Activated CD4-positive, CD25-positive, alpha-beta regulatory T cell (primary cell): ENCODE results near the gene HRK.
A peak's percentile ranks its signal among the peaks of the same experiment; 100 is the strongest.

Experiments
- DNase-seq, 4 experiments: peaks; one replicate each; lab custom pipeline; 2025; lab: John Stamatoyannopoulos, UW

The HRK gene

GRCh38 chr12:116867523-116867922, 13.7 kb downstream of the HRK start:
- DNase-seq: no peak

GRCh38 chr12:116864371-116865160, 16.7 kb downstream of the HRK start:
- DNase-seq: no peak

DNA sequence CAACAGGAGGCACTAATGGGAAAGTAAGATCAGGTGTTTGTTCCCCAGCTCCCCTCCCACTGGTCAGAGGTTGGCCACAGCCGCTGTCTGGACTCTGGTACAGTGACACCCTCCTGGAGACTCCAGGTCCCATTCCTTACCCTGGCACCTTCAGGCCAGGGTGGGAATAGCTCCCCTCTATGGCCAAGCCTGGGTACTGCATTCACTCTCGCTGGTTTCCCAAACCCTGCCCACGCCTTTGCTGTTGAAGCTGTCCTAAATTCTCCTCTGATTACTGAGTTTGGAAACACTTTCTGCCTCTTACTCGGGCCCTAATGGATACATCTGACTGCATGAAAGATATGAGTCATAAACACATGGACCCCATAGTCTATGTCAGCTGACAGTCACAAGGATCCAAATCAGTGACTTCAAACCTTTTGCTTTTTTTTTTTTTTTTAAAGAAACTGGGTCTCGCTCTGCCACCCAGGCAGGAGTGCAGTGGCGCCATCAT, 17.9 kb downstream of the HRK start:
- no peak for DNase-seq

GRCh38 chr12:116862167-116862566, 19.1 kb downstream of the HRK start:
- DNase-seq: no peak

- DNase-seq: peak in 2 of 4 experiments; percentile 16 to 34
These were observed 19.9 kb downstream of the HRK start for GRCh38 chr12:116861320-116861719.

DNA sequence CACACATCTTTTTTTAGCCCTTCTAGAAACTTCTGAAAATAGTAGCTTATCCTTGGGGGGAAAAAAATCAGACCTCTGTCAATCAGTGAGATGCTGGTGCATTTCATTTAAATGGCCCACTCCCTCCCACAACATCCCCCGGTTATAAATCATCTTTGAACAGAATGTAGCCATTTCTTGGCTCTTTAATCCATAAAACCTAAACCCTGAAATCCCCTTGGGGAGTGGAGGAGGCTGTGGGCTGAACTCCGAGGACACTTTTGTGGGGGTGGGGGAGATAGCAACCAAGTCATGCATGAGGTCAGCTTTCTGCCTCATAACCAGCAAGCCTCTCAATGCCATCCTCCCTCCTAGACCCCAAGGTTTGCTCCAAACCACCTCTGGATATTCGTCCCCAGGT, 21.0 kb downstream of the HRK start:
- DNase-seq: no peak

GRCh38 chr12:116859079-116859478, 22.2 kb downstream of the HRK start:
- DNase-seq: no peak

DNA sequence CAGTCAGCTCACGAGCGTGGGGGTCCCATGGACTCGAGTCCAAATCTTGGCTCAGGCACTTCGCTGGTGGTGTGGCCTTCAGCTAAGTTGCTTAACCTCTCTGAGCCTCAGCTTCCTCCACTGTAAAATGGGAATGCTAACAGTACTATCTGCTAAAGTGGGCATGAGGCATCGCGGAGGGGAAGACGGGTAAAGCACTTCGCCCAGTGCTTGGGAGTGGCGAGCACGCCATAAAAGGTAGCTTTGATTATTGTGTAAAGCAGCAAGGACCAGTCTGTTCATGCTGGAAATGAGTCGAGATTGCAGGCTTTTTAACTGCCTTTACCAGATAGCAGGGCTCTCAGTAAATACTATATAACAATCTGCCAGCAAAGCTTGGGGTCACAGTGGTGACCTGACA, 24.5 kb downstream of the HRK start:
- DNase-seq: no peak

DNA sequence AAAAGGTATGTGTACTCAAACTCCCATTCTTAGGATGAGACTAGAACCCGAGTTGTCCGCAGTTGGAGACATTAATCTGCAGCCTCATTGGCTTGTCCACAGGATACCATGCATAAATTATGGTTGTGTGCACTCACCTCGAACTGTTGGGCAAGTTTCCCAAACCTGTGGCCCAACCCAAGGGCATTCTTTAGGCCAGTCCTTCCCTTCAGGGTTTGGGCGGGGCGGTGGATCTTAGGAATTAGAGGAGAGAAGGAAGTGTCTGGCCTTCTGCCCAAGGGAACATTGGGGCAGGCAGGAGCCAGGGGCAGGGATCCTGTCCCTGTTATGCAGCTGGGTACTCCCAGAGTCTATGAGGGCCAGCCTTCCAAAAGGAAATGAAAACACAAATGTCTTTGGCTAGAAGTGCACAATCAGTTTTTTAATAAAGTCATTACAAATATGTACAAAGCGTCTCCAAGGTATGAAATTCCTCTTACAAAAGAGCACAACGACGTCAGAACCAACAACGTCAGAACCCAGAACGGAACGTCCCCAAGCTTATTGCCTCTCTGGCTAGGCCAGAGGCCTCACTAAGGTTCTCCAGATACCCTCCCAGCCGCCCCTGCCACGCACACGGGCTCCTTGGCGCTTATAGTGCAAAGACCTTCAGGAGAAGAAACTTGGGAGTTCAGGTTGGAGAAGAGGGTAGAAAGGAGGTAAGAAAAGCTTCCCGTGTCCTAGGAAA, 25.3 kb downstream of the HRK start:
- no peak for DNase-seq

GRCh38 chr12:116853507-116853906, 27.7 kb downstream of the HRK start:
- no peak for DNase-seq

DNA sequence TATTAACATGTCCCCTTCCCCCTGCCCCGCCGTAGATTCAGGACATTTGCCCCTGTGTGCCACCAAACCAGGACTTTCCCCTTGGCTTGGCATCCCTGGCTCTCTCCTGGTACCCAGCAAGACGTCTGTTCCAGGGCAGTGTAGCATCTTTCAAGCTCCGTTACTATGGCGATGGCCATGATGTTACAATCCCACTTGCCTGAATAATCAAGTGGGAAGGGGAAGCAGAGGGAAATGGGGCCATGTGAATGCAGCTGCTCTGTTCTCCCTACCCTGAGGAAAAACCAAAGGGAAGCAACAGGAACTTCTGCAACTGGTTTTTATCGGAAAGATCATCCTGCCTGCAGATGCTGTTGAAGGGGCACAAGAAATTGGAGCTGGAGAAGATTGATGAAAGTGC, 28.9 kb downstream of the HRK start:
- DNase-seq: no peak

- DNase-seq: no peak
These were observed 32.0 kb downstream of the HRK start for GRCh38 chr12:116849216-116849615.

GRCh38 chr12:116843085-116843484, 38.2 kb downstream of the HRK start:
- no peak for DNase-seq

DNA sequence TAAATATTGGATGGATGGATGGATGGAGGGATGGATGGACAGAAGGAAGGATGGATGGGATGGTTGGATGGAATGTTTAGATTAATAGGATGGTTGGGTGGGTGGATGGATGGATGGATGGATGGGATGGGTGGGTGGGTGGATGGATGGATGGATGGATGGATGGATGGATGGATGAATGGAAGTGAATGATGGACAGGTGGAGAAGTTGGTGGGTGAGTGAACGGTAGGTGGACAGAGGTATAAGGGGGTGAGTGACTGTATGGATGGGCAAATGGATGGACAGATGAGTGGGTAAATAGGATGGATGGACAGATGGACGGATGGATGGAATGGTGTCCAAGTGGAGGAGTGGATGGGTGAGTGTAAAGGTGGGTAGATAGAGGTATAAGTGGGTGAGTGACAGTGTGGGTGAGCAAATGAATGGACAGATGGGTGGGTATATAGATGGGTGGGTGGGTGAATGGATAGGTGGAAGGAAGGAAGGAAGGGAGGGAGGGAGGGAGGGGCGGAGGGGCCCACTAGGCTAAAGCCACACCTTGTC, 41.9 kb downstream of the HRK start:
- DNase-seq: no peak

- no peak for DNase-seq
These were observed 42.9 kb downstream of the HRK start for GRCh38 chr12:116838365-116838764.

DNA sequence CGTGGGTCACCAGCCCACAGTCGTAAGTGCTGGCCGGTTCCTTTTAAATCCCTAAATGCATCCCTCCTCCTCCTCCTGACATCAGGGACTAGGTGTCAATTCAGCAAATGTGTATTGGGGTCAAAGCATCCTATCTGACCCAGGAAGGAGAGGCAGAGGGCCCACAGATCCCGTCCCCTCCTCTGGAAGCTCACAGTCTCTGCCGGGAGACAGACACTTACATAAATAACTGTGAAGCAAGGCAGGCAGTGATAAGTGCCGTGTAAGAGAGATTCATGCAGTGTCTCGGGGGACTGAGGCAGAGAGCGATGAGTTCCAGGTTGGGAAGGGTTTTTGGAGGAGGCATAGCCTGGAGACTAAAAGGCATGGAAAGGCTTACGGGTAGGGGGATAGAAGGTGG, 44.1 kb downstream of the HRK start:
- DNase-seq: no peak

GRCh38 chr12:116835484-116835883, 45.8 kb downstream of the HRK start:
- DNase-seq: no peak

DNA sequence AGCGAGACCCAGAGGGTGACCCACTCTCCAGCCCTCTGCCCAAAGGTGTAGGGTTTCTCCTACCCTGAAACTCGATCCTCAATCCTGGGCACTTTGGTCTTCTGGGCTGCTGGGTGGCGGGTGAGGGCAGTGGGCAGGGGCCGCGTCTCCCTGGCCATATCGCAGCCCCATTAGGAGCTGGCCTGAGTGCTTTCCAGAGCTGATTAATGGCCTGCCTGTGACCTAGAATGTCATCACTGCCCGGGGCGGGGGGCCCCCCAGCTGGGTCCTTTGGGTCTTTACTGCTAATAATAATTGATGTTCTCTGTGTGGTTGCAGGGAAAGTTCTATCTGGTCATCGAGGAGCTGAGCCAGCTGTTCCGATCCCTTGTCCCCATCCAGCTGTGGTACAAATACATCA, 47.8 kb downstream of the HRK start:
- no peak for DNase-seq

- no peak for DNase-seq
These were observed 48.9 kb downstream of the HRK start for GRCh38 chr12:116832353-116832752.

DNA sequence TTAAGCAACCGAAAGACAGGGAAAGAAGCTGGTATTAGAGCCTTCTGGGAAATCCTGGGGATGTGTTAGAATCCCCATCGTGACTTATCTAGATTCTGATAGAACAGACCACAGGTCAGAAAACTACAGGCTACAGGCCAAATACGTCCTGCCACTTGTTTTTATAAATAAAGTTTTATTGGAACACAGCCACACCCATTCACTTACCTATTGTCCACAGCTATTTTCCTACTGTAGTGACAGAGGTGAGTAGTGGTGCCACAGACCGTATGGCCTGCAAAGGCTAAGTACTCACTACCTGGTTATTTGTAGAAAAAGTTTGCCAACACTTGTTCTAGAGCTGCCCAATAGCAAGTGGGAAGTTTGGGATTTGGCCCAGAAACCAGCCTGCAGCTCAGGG, 53.8 kb downstream of the HRK start:
- DNase-seq: no peak

- DNase-seq: no peak
These were observed 60.0 kb downstream of the HRK start for GRCh38 chr12:116821291-116821690.

DNA sequence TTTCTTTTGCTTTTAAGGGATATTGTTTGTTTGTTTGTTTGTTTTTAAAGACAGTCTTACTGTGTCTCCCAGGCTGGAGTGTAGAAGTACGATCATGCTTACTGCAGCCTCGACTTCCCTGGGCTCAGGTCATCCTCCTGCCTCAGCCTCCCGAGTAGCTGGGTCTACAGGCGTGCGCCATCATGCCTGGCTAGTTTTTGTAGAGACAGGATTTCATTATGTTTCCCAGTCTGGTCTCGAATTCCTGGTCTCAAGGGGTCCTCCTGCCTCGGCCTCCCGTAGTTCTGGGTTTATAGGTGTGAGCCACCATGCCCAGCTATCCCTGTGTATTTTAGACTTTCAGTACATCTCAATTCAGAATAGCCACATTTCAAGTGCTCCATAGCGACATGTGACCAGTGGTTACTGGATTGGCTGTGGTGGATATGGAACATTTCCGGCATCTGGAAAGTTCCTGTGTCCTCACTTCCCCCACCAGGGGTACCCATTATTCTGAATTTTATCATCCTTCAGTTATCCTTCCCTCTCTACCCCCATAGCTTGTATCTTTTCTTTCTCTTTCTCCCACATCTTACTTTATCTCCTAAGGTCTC, 61.1 kb downstream of the HRK start:
- DNase-seq: no peak
